Osteoblast (primary cell): ENCODE data around the gene GPR82. TPM values are rescaled to one million over a fixed set of nuclear protein-coding genes. Genes with fewer than 3 reads are reported as not detected.

Source experiments
- DNase-seq: peaks from one replicate; pipeline ENCODE4 v3.0.0; 2011; ENCODE audit warnings: low spot score, mixed read lengths; ENCODE audit not compliant: insufficient read length; ENCODE audit errors: missing footprints
- H2AFZ ChIP-seq: 2 replicates; pipeline ENCODE4 v1.6.0; 2011; ENCODE audit warnings: mild to moderate bottlenecking, low read length
- H3K27ac ChIP-seq: 2 replicates; pipeline ENCODE4 v1.5.1; 2011; ENCODE audit warnings: mild to moderate bottlenecking, low read depth, low read length, moderate library complexity
- H3K27me3 ChIP-seq: 2 replicates; pipeline ENCODE4 v1.6.0; 2012; ENCODE audit warnings: mild to moderate bottlenecking, control low read depth, inconsistent platforms, low read length, moderate library complexity; ENCODE audit not compliant: insufficient read depth
- H3K36me3 ChIP-seq: 2 replicates; pipeline ENCODE4 v1.5.1; 2011; ENCODE audit warnings: mild to moderate bottlenecking, low read length, control low read depth, moderate library complexity; ENCODE audit not compliant: insufficient read depth
- H3K4me1 ChIP-seq: 2 replicates; pipeline ENCODE4 v1.5.1; 2011; ENCODE audit warnings: mild to moderate bottlenecking, low read length, control low read depth, moderate library complexity; ENCODE audit not compliant: insufficient read depth
- H3K4me2 ChIP-seq: 2 replicates; pipeline ENCODE4 v1.6.0; 2011; ENCODE audit warnings: mild to moderate bottlenecking, low read length; ENCODE audit not compliant: insufficient read depth
- H3K4me3 ChIP-seq: fragments of 200-600 bp; sonication (generic); 3 replicates; pipeline ENCODE4 v1.5.1; 2012; ENCODE audit warnings: mild to moderate bottlenecking, low read length, inconsistent platforms; ENCODE audit not compliant: insufficient read depth
- H3K79me2 ChIP-seq: 2 replicates; pipeline ENCODE4 v1.6.0; 2012; ENCODE audit warnings: mild to moderate bottlenecking, low read length, control low read depth, inconsistent platforms; ENCODE audit not compliant: insufficient read depth
- H3K9me3 ChIP-seq: 2 replicates; pipeline ENCODE4 v1.5.1; 2011; ENCODE audit warnings: low read depth, low read length, control low read depth
- H4K20me1 ChIP-seq: 2 replicates; pipeline ENCODE4 v1.6.0; 2012; ENCODE audit warnings: mild to moderate bottlenecking, low read length, control low read depth; ENCODE audit not compliant: insufficient read depth
- CTCF ChIP-seq: IDR thresholded peaks from 2 replicates; pipeline ENCODE4 v1.5.1; 2011; ENCODE audit warnings: mild to moderate bottlenecking, low read depth, low read length, moderate library complexity; ENCODE audit errors: extremely low read depth
- total RNA-seq: library from RNA; depleted of rRNA; stranded (reverse); fragments of >200 nt; gene quantifications from 2 replicates; pipeline ENCODE4 v1.2.3, GENCODE V29; 2012

Gene GPR82
- total RNA-seq, 1 donor, result not detected

DNA sequence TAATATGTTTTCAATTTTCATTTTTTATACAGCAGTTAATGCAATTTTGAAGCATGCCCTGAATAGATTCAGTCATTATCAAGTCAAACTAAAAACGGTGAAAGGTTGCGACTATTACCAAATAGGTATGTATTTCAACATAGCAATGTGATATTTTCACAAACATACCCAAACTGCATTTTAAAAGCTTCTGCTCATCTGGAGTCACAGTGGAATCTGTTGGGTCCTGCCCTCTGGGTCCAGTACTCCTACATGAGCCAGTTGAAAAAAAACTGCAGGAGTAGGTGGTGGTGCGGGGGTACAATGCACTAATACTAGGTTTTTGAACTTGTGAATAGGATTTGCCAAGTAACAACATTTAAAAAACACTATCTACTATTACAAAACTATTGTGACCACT, 34.3 kb upstream of the GPR82 start:
- H3K27ac ChIP-seq, result no peak overlapping the region
- no peak for TF ChIP-seq CTCF
- no peak overlapping the region for H3K4me3 ChIP-seq
- no peaks in the 10 kb centered on the region for H3K36me3 ChIP-seq
- peaks cover 2% of the 10 kb centered on the region for H3K27me3 ChIP-seq
- peaks cover 8% of the 10 kb centered on the region for H3K4me1 ChIP-seq
- no peaks in the 10 kb centered on the region for H3K79me2 ChIP-seq
- no peaks in the 10 kb centered on the region for H4K20me1 ChIP-seq
- H3K4me2 ChIP-seq, result no peak overlapping the region
- no peak for DNase-seq
- H3K9me3 ChIP-seq, result no peaks in the 10 kb centered on the region
- no peak overlapping the region for H2AFZ ChIP-seq

DNA sequence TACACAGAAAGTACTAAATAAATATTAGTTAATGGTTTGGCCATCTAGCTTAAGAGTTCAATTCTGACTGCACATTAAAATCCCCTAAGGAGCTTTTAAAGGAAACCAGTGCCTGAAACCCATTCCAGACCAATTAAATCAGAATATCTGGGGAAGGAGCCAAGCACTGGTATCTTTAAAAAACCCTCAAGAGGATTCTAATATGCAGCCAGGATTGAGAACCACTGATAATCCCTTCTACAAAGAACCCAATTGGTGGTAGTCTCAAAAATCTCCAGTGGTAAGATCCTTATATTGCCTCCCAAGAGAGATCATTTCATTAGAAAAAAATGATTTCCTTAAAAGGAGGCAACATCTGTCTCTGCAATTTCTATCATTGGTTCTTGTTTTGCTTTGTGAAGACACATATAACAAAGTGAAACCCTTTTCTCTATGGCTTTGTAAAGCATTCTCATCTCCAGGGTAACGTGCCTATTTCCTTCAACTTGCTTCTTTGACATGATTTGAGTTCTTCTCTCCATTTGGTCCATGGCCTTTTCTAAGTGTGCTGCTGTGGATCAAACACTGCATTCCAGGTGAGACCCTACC, 31.7 kb upstream of the GPR82 start:
- H3K79me2 ChIP-seq, result no peaks in the 10 kb centered on the region
- H3K4me2 ChIP-seq, result peak overlapping the region; percentile 33
- H3K9me3 ChIP-seq, result no peaks in the 10 kb centered on the region
- H3K27me3 ChIP-seq, result peaks cover 2% of the 10 kb centered on the region
- H3K4me3 ChIP-seq, result no peak overlapping the region
- H2AFZ ChIP-seq, result no peak overlapping the region
- peak overlapping the region; percentile 26 for H3K27ac ChIP-seq
- no peak for DNase-seq
- TF ChIP-seq CTCF, result no peak
- H3K36me3 ChIP-seq, result no peaks in the 10 kb centered on the region
- peaks cover 8% of the 10 kb centered on the region for H3K4me1 ChIP-seq
- no peaks in the 10 kb centered on the region for H4K20me1 ChIP-seq

- Histone ChIP-seq H3K4me1 (peaks cover 8% of the 10 kb centered on the region), H3K36me3 (no peaks in the 10 kb centered on the region), H2AFZ (no peak overlapping the region), H4K20me1 (no peaks in the 10 kb centered on the region), H3K27ac (no peak overlapping the region), H3K79me2 (no peaks in the 10 kb centered on the region), H3K27me3 (peaks cover 2% of the 10 kb centered on the region), H3K9me3 (no peaks in the 10 kb centered on the region), H3K4me3 (no peak overlapping the region), H3K4me2 (no peak overlapping the region)
- no peak for TF ChIP-seq CTCF
- no peak for DNase-seq
Measured at GRCh38 chrX:41693024-41693423, 31.0 kb upstream of the GPR82 start.

GRCh38 chrX:41695426-41695825, 28.6 kb upstream of the GPR82 start:
- Histone ChIP-seq H2AFZ (no peak overlapping the region), H3K79me2 (no peaks in the 10 kb centered on the region), H3K36me3 (no peaks in the 10 kb centered on the region), H4K20me1 (no peaks in the 10 kb centered on the region), H3K27me3 (peaks cover 2% of the 10 kb centered on the region), H3K4me2 (no peak overlapping the region), H3K9me3 (no peaks in the 10 kb centered on the region), H3K4me3 (no peak overlapping the region), H3K27ac (no peak overlapping the region), H3K4me1 (peaks cover 8% of the 10 kb centered on the region)
- no peak for TF ChIP-seq CTCF
- DNase-seq, result no peak
